Neural progenitor cell (in vitro differentiated cells): Measurements from ENCODE around the gene ZNF446. TPM values are rescaled to one million over a fixed set of nuclear protein-coding genes. Genes with fewer than 3 reads are reported as not detected.
"Not testable (repeated sequence)": the region's sequence is repeated elsewhere in the genome, so short reads cannot be mapped to it uniquely, and the experiment has no call there.

Experiments used
- DNase-seq: peaks from one replicate; pipeline ENCODE4 v3.0.0-alpha.2; 2016; ENCODE audit warnings: low spot score
- H2AFZ ChIP-seq: fragments of 200-600 bp; sonication (generic); replicated peaks from 2 replicates; pipeline ENCODE4 v1.6.1; 2016; ENCODE audit warnings: antibody characterized with exemption
- H3F3A ChIP-seq: fragments of 200-600 bp; sonication (generic); 2 replicates; pipeline ENCODE4 v1.6.1; 2016; ENCODE audit warnings: antibody characterized with exemption, low read depth
- H3K27ac ChIP-seq: fragments of 200-600 bp; sonication (generic); 2 replicates; pipeline ENCODE4 v1.5.1; 2016; ENCODE audit warnings: mild to moderate bottlenecking
- H3K27me3 ChIP-seq: fragments of 200-600 bp; sonication (generic); 2 replicates; pipeline ENCODE4 v1.6.1; 2016; ENCODE audit warnings: mild to moderate bottlenecking, moderate library complexity
- H3K36me3 ChIP-seq: fragments of 200-600 bp; sonication (generic); 2 replicates; pipeline ENCODE4 v1.5.1; 2016
- H3K4me1 ChIP-seq: fragments of 200-600 bp; sonication (generic); 2 replicates; pipeline ENCODE4 v1.6.1; 2016; ENCODE audit warnings: mixed run types
- H3K4me2 ChIP-seq: fragments of 200-600 bp; sonication (generic); 2 replicates; pipeline ENCODE4 v1.6.1; 2016
- H3K4me3 ChIP-seq: fragments of 200-600 bp; sonication (generic); 2 replicates; pipeline ENCODE4 v1.5.1; 2016
- H3K79me2 ChIP-seq: fragments of 200-600 bp; sonication (generic); 2 replicates; pipeline ENCODE4 v1.6.1; 2016; ENCODE audit warnings: low read depth
- H3K9ac ChIP-seq: fragments of 200-600 bp; sonication (generic); 2 replicates; pipeline ENCODE4 v1.6.1; 2016
- H3K9me3 ChIP-seq: fragments of 200-600 bp; sonication (generic); 2 replicates; pipeline ENCODE4 v1.5.1; 2016; ENCODE audit warnings: low read depth
- H4K20me1 ChIP-seq: fragments of 200-600 bp; sonication (generic); 2 replicates; pipeline ENCODE4 v1.6.1; 2016; ENCODE audit warnings: low read depth
- H3K27ac Mint-ChIP-seq: 3 replicates; pipeline ENCODE4 v1.8.0; 2021; ENCODE audit warnings: mixed read lengths
- H3K27me3 Mint-ChIP-seq: 2 replicates; pipeline ENCODE4 v1.8.0; 2022; ENCODE audit warnings: low read depth, mild to moderate bottlenecking, inconsistent platforms, moderate library complexity, mixed read lengths; ENCODE audit not compliant: insufficient read depth
- H3K36me3 Mint-ChIP-seq: 3 replicates; pipeline ENCODE4 v1.8.0; 2021; ENCODE audit warnings: mixed read lengths
- H3K4me1 Mint-ChIP-seq: 3 replicates; pipeline ENCODE4 v1.8.0; 2021; ENCODE audit warnings: mixed read lengths
- H3K4me3 Mint-ChIP-seq: 3 replicates; pipeline ENCODE4 v1.8.0; 2021; ENCODE audit warnings: mild to moderate bottlenecking, moderate library complexity, mixed read lengths
- H3K9me3 Mint-ChIP-seq: 3 replicates; pipeline ENCODE4 v1.8.0; 2020; ENCODE audit warnings: mixed read lengths
- EZH2 ChIP-seq: fragments of 200-600 bp; sonication (generic); IDR thresholded peaks from 2 replicates; pipeline ENCODE4 v1.6.1; 2017; ENCODE audit warnings: antibody characterized with exemption, mild to moderate bottlenecking, moderate library complexity
- EZH2phosphoT487 ChIP-seq: fragments of 200-600 bp; sonication (generic); IDR thresholded peaks from 2 replicates; pipeline ENCODE4 v1.6.1; 2017; ENCODE audit warnings: antibody characterized with exemption
- total RNA-seq: library from RNA; depleted of rRNA; stranded (reverse); fragments of >200 nt; gene quantifications from 2 replicates; pipeline ENCODE4 v1.2.3, GENCODE V29; 2015; ENCODE audit warnings: low replicate concordance
- TF ChIP-seq, protein P1 (sequence below): fragments of 200-600 bp; sonication (generic); IDR thresholded peaks from 2 replicates; pipeline ENCODE4 v1.5.1; 2017; ENCODE audit warnings: antibody characterized with exemption, mild to moderate bottlenecking

The ZNF446 gene
- total RNA-seq, 1 donor from 2014 or later: 4.4 TPM

GRCh38 chr19:58434217-58434616 is 41.9 kb upstream of the ZNF446 start:
- peaks cover 7% of the 10 kb centered on the region for H3K9me3 ChIP-seq
- H3K36me3 ChIP-seq: no peaks in the 10 kb centered on the region

GRCh38 chr19:58439576-58440554 is 36.3 kb upstream of the ZNF446 start, which contains the start of gene ZNF132:
TSS of gene ZNF132 (minus strand) at chr19:58440153. CDS start at chr19:58439821, 332 bp downstream.
- peak within 1 kb of the TSS; percentile 60 for H3K4me2 ChIP-seq
- H3K9me3 Mint-ChIP-seq: peaks cover 51% of the 10 kb centered on the region
- peaks cover 9% of the 10 kb centered on the region for H3K4me1 Mint-ChIP-seq
- peaks cover 4% of the 10 kb centered on the region for H3K27me3 Mint-ChIP-seq
- H4K20me1 ChIP-seq: no peaks in the 10 kb centered on the region
- peak within 1 kb of the TSS; percentile 90 for H3K27ac Mint-ChIP-seq
- H3F3A ChIP-seq: no peaks in the 10 kb centered on the region
- no peak within 1 kb of the TSS for H3K27ac ChIP-seq
- H3K9ac ChIP-seq: no peak within 1 kb of the TSS
- peaks cover 7% of the 10 kb centered on the region for H3K9me3 ChIP-seq
- no peaks in the 10 kb centered on the region for H3K79me2 ChIP-seq
- peak; percentile 85 for DNase-seq
- no peaks in the 10 kb centered on the region for H3K36me3 ChIP-seq
- peak within 1 kb of the TSS; percentile 86 for H3K4me3 Mint-ChIP-seq
- H2AFZ ChIP-seq: peak within 1 kb of the TSS; percentile 26
- H3K4me1 ChIP-seq: no peaks in the 10 kb centered on the region
- H3K36me3 Mint-ChIP-seq: peaks cover 40% of the 10 kb centered on the region
- peak within 1 kb of the TSS; percentile 37 for H3K4me3 ChIP-seq
- TF ChIP-seq EZH2: no peak
- TF ChIP-seq EZH2phosphoT487: no peak
- TF ChIP-seq, protein P1, sequence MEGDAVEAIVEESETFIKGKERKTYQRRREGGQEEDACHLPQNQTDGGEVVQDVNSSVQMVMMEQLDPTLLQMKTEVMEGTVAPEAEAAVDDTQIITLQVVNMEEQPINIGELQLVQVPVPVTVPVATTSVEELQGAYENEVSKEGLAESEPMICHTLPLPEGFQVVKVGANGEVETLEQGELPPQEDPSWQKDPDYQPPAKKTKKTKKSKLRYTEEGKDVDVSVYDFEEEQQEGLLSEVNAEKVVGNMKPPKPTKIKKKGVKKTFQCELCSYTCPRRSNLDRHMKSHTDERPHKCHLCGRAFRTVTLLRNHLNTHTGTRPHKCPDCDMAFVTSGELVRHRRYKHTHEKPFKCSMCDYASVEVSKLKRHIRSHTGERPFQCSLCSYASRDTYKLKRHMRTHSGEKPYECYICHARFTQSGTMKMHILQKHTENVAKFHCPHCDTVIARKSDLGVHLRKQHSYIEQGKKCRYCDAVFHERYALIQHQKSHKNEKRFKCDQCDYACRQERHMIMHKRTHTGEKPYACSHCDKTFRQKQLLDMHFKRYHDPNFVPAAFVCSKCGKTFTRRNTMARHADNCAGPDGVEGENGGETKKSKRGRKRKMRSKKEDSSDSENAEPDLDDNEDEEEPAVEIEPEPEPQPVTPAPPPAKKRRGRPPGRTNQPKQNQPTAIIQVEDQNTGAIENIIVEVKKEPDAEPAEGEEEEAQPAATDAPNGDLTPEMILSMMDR: no peak
- peaks cover 16% of the 10 kb centered on the region for H3K27me3 ChIP-seq

More at GRCh38 chr19:58434217-58434616, 41.9 kb upstream of the ZNF446 start:
- Histone ChIP-seq H3K9ac (no peak overlapping the region), H3F3A (no peaks in the 10 kb centered on the region), H3K27ac (no peak overlapping the region), H3K4me1 (no peaks in the 10 kb centered on the region), H2AFZ (no peak overlapping the region), H3K4me2 (no peak overlapping the region), H4K20me1 (no peaks in the 10 kb centered on the region), H3K4me3 (no peak overlapping the region), H3K79me2 (no peaks in the 10 kb centered on the region), H3K27me3 (no peaks in the 10 kb centered on the region)
- TF ChIP-seq, protein P1: no peak
- no peak for TF ChIP-seq EZH2
- no peak for TF ChIP-seq EZH2phosphoT487
- Mint-ChIP-seq H3K27me3 (peaks cover 6% of the 10 kb centered on the region), H3K36me3 (peaks cover 79% of the 10 kb centered on the region), H3K9me3 (peaks cover 83% of the 10 kb centered on the region), H3K4me3 (no peak overlapping the region), H3K27ac (no peak overlapping the region), H3K4me1 (peaks cover 3% of the 10 kb centered on the region)
- DNase-seq: no peak

DNA sequence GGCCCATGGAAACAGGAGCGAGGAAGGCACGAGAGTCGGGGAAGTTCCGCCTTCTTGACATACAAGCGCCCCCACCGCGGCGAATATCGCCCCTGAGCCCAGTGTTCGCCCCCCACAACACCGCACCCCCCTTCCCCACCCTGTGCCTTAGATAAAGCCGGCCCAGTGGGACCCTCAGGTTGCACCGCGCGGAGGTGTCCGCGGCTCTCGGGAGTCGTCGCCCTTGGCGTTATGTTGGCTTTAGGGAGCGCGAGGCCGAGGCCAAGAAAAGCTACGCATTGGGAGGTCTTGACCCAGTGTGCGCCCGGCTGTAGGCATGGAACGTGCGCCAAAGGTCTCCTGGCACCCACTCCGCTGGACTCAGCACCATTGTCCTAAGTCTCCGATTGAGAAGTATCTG is 35.6 kb upstream of the ZNF446 start:
- Histone ChIP-seq H3K9me3 (peaks cover under 1% of the 10 kb centered on the region), H3K4me2 (no peak overlapping the region), H3K9ac (no peak overlapping the region), H3K79me2 (no peaks in the 10 kb centered on the region), H3K27ac (no peak overlapping the region), H4K20me1 (no peaks in the 10 kb centered on the region), H2AFZ (peak overlapping the region; percentile 26), H3K27me3 (peaks cover 22% of the 10 kb centered on the region), H3K4me1 (no peaks in the 10 kb centered on the region), H3K36me3 (no peaks in the 10 kb centered on the region), H3K4me3 (peak overlapping the region; percentile 37), H3F3A (no peaks in the 10 kb centered on the region)
- H3K36me3 Mint-ChIP-seq: peaks cover 33% of the 10 kb centered on the region
- peaks cover 46% of the 10 kb centered on the region for H3K9me3 Mint-ChIP-seq
- TF ChIP-seq EZH2phosphoT487 (no peak), EZH2 (no peak)
- TF ChIP-seq, protein P1: no peak
- no peak for DNase-seq
- peaks cover 4% of the 10 kb centered on the region for H3K27me3 Mint-ChIP-seq
- peaks cover 9% of the 10 kb centered on the region for H3K4me1 Mint-ChIP-seq
- H3K27ac Mint-ChIP-seq: peak overlapping the region; percentile 90
- peak overlapping the region; percentile 86 for H3K4me3 Mint-ChIP-seq

DNA sequence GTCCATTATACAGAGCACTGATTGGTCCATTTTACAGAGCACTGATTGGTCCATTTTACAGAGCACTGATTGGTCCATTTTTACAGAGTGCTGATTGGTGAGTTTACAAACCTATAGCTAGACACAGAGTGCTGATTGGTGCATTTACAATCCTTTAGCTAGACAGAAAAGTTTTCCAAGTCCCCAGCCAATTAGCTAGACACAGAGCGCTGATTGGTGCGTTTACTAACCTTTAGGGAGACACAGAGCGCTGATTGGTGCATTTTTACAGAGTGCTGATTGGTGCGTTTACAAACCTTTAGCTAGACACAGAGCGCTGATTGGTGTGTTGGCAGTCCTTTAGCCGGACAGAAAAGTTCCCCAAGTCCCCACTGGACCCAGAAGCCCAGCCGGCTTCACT is 33.2 kb upstream of the ZNF446 start:
- H3K4me2 ChIP-seq, H3K9ac ChIP-seq, H3K4me1 ChIP-seq, H2AFZ ChIP-seq, H3K4me1 Mint-ChIP-seq, H3K9me3 ChIP-seq, H3F3A ChIP-seq, DNase-seq, H3K27ac Mint-ChIP-seq, H3K27ac ChIP-seq, H3K4me3 Mint-ChIP-seq, H3K79me2 ChIP-seq, H3K36me3 ChIP-seq, H4K20me1 ChIP-seq, H3K4me3 ChIP-seq: not testable (repeated sequence)
- peaks cover 29% of the 10 kb centered on the region for H3K27me3 ChIP-seq
- Mint-ChIP-seq H3K27me3 (peaks cover 13% of the 10 kb centered on the region), H3K36me3 (peaks cover 16% of the 10 kb centered on the region), H3K9me3 (peaks cover 36% of the 10 kb centered on the region)

GRCh38 chr19:58448860-58449259 is 27.3 kb upstream of the ZNF446 start:
- not testable (repeated sequence) for H3K36me3 ChIP-seq, H2AFZ ChIP-seq, H3K4me2 ChIP-seq, H3F3A ChIP-seq, H3K9me3 ChIP-seq, H3K27ac Mint-ChIP-seq, H3K4me1 ChIP-seq, DNase-seq, H3K9ac ChIP-seq, H3K36me3 Mint-ChIP-seq, H3K4me3 ChIP-seq, H4K20me1 ChIP-seq, H3K27ac ChIP-seq, H3K79me2 ChIP-seq
- H3K27me3 ChIP-seq: peaks cover 55% of the 10 kb centered on the region
- Mint-ChIP-seq H3K9me3 (peaks cover 29% of the 10 kb centered on the region), H3K27me3 (peaks cover 20% of the 10 kb centered on the region), H3K4me1 (peaks cover 12% of the 10 kb centered on the region), H3K4me3 (peak overlapping the region; percentile 30)
